ENCODE data around the gene TIMM10. TPM values are rescaled to one million over a fixed set of nuclear protein-coding genes. Genes with fewer than 3 reads are reported as not detected.

TIMM10 gene
- total RNA-seq, 1 donor from 2014 or later: 76.9 TPM

GRCh38 chr11:57552479-57552878, 21.9 kb upstream of the TIMM10 start:
- Mint-ChIP-seq H3K4me3 (ENCODE audit: low read depth) (no peak overlapping the region), H3K27me3 (ENCODE audit: low read depth) (no peaks in the 10 kb centered on the region), H3K36me3 (ENCODE audit: low read depth) (peaks cover 78% of the 10 kb centered on the region)

GRCh38 chr11:57551941-57552340, 21.4 kb upstream of the TIMM10 start:
- no peak for DNase-seq (ENCODE audit: low spot score)
- Mint-ChIP-seq H3K27ac (no peak overlapping the region), H3K27me3 (ENCODE audit: low read depth) (no peaks in the 10 kb centered on the region), H3K4me1 (ENCODE audit: low read depth) (peaks cover 3% of the 10 kb centered on the region), H3K4me3 (ENCODE audit: low read depth) (no peak overlapping the region), H3K36me3 (ENCODE audit: low read depth) (peaks cover 76% of the 10 kb centered on the region), H3K9me3 (no peaks in the 10 kb centered on the region)
- intact Hi-C loops (cut with micrococcal nuclease): no loop called here

More at GRCh38 chr11:57552479-57552878, 21.9 kb upstream of the TIMM10 start:
- Mint-ChIP-seq H3K27ac (no peak overlapping the region), H3K9me3 (no peaks in the 10 kb centered on the region), H3K4me1 (ENCODE audit: low read depth) (peaks cover 3% of the 10 kb centered on the region)
- no peak for DNase-seq (ENCODE audit: low spot score)
- intact Hi-C loops (cut with micrococcal nuclease): no loop called here

GRCh38 chr11:57549983-57550382, 19.4 kb upstream of the TIMM10 start:
- intact Hi-C loops (cut with micrococcal nuclease): no loop called here
- Mint-ChIP-seq H3K9me3 (no peaks in the 10 kb centered on the region), H3K4me1 (ENCODE audit: low read depth) (no peaks in the 10 kb centered on the region), H3K27ac (no peak overlapping the region), H3K36me3 (ENCODE audit: low read depth) (peaks cover 60% of the 10 kb centered on the region), H3K27me3 (ENCODE audit: low read depth) (no peaks in the 10 kb centered on the region), H3K4me3 (ENCODE audit: low read depth) (no peak overlapping the region)
- no peak for DNase-seq (ENCODE audit: low spot score)

GRCh38 chr11:57547854-57548377, 17.4 kb upstream of the TIMM10 start:
- Mint-ChIP-seq H3K27me3 (ENCODE audit: low read depth) (no peaks in the 10 kb centered on the region), H3K27ac (peak overlapping the region; percentile 28), H3K4me1 (ENCODE audit: low read depth) (no peaks in the 10 kb centered on the region), H3K9me3 (no peaks in the 10 kb centered on the region), H3K36me3 (ENCODE audit: low read depth) (peaks cover 39% of the 10 kb centered on the region), H3K4me3 (ENCODE audit: low read depth) (no peak overlapping the region)
- no peak for DNase-seq (ENCODE audit: low spot score)
- intact Hi-C loops (cut with micrococcal nuclease): no loop called here

GRCh38 chr11:57546869-57547475, 16.4 kb upstream of the TIMM10 start:
- Mint-ChIP-seq H3K36me3 (ENCODE audit: low read depth) (peaks cover 30% of the 10 kb centered on the region), H3K4me3 (ENCODE audit: low read depth) (no peak overlapping the region), H3K9me3 (no peaks in the 10 kb centered on the region), H3K27ac (peak overlapping the region; percentile 58), H3K27me3 (ENCODE audit: low read depth) (no peaks in the 10 kb centered on the region), H3K4me1 (ENCODE audit: low read depth) (no peaks in the 10 kb centered on the region)
- DNase-seq (ENCODE audit: low spot score): no peak
- intact Hi-C loops (cut with micrococcal nuclease): no loop called here

- Mint-ChIP-seq H3K4me1 (ENCODE audit: low read depth) (no peaks in the 10 kb centered on the region), H3K27me3 (ENCODE audit: low read depth) (no peaks in the 10 kb centered on the region), H3K9me3 (no peaks in the 10 kb centered on the region), H3K4me3 (ENCODE audit: low read depth) (no peak overlapping the region), H3K36me3 (ENCODE audit: low read depth) (peaks cover 27% of the 10 kb centered on the region), H3K27ac (no peak overlapping the region)
- no peak for DNase-seq (ENCODE audit: low spot score)
- intact Hi-C loops (cut with micrococcal nuclease): no loop called here
These were observed 15.9 kb upstream of the TIMM10 start for GRCh38 chr11:57546451-57546850.

- Mint-ChIP-seq H3K36me3 (ENCODE audit: low read depth) (peaks cover 29% of the 10 kb centered on the region), H3K4me3 (ENCODE audit: low read depth) (no peak overlapping the region), H3K4me1 (ENCODE audit: low read depth) (no peaks in the 10 kb centered on the region), H3K9me3 (no peaks in the 10 kb centered on the region), H3K27ac (no peak overlapping the region), H3K27me3 (ENCODE audit: low read depth) (no peaks in the 10 kb centered on the region)
- intact Hi-C loops (cut with micrococcal nuclease): no loop called here
- DNase-seq (ENCODE audit: low spot score): no peak
These were observed 15.3 kb upstream of the TIMM10 start for GRCh38 chr11:57545883-57546282.

GRCh38 chr11:57544566-57544965, 14.0 kb upstream of the TIMM10 start:
- no peaks in the 10 kb centered on the region for H3K27me3 Mint-ChIP-seq (ENCODE audit: low read depth)
- no peaks in the 10 kb centered on the region for H3K4me1 Mint-ChIP-seq (ENCODE audit: low read depth)
- no peak overlapping the region for H3K27ac Mint-ChIP-seq
- intact Hi-C loops (cut with micrococcal nuclease): no loop called here
- peaks cover 18% of the 10 kb centered on the region for H3K36me3 Mint-ChIP-seq (ENCODE audit: low read depth)
- no peak for DNase-seq (ENCODE audit: low spot score)
- no peak overlapping the region for H3K4me3 Mint-ChIP-seq (ENCODE audit: low read depth)
- H3K9me3 Mint-ChIP-seq: no peaks in the 10 kb centered on the region

- peaks cover 15% of the 10 kb centered on the region for H3K36me3 Mint-ChIP-seq (ENCODE audit: low read depth)
- no peak overlapping the region for H3K4me3 Mint-ChIP-seq (ENCODE audit: low read depth)
- intact Hi-C loops (cut with micrococcal nuclease): no loop called here
- H3K9me3 Mint-ChIP-seq: no peaks in the 10 kb centered on the region
- H3K27ac Mint-ChIP-seq: no peak overlapping the region
- H3K27me3 Mint-ChIP-seq (ENCODE audit: low read depth): no peaks in the 10 kb centered on the region
- DNase-seq (ENCODE audit: low spot score): no peak
- H3K4me1 Mint-ChIP-seq (ENCODE audit: low read depth): no peaks in the 10 kb centered on the region
These were observed 13.0 kb upstream of the TIMM10 start for GRCh38 chr11:57543593-57543992.

GRCh38 chr11:57542582-57542981, 12.0 kb upstream of the TIMM10 start:
- Mint-ChIP-seq H3K9me3 (no peaks in the 10 kb centered on the region), H3K27me3 (ENCODE audit: low read depth) (no peaks in the 10 kb centered on the region), H3K4me3 (ENCODE audit: low read depth) (no peak overlapping the region), H3K4me1 (ENCODE audit: low read depth) (no peaks in the 10 kb centered on the region), H3K36me3 (ENCODE audit: low read depth) (peaks cover 8% of the 10 kb centered on the region), H3K27ac (no peak overlapping the region)
- DNase-seq (ENCODE audit: low spot score): no peak
- intact Hi-C loops (cut with micrococcal nuclease): no loop called here

GRCh38 chr11:57541169-57541568, 10.6 kb upstream of the TIMM10 start:
- Mint-ChIP-seq H3K9me3 (no peaks in the 10 kb centered on the region), H3K27ac (no peak overlapping the region)

GRCh38 chr11:57539342-57539741, 8.8 kb upstream of the TIMM10 start:
- intact Hi-C loops (cut with micrococcal nuclease): loop anchor here (10.0 kb wide), 1 partner anchor 1035 kb away; the partner anchor contains the start of genes LPXN and ZFP91
- H3K27me3 Mint-ChIP-seq (ENCODE audit: low read depth): no peaks in the 10 kb centered on the region

More at GRCh38 chr11:57541169-57541568, 10.6 kb upstream of the TIMM10 start:
- Mint-ChIP-seq H3K27me3 (ENCODE audit: low read depth) (no peaks in the 10 kb centered on the region), H3K36me3 (ENCODE audit: low read depth) (peaks cover 4% of the 10 kb centered on the region), H3K4me1 (ENCODE audit: low read depth) (no peaks in the 10 kb centered on the region), H3K4me3 (ENCODE audit: low read depth) (no peak overlapping the region)
- intact Hi-C loops (cut with micrococcal nuclease): no loop called here
- no peak for DNase-seq (ENCODE audit: low spot score)

GRCh38 chr11:57536947-57537619, 6.5 kb upstream of the TIMM10 start, which contains the start of gene SMTNL1:
SMTNL1 (plus strand) TSS chr11:57537595; CDS start chr11:57542643, 5,048 bp downstream.
- Mint-ChIP-seq H3K4me1 (ENCODE audit: low read depth) (peaks cover under 1% of the 10 kb centered on the region), H3K27me3 (ENCODE audit: low read depth) (no peaks in the 10 kb centered on the region), H3K36me3 (ENCODE audit: low read depth) (peaks cover 4% of the 10 kb centered on the region), H3K9me3 (no peaks in the 10 kb centered on the region), H3K27ac (no peak within 1 kb of the TSS), H3K4me3 (ENCODE audit: low read depth) (no peak within 1 kb of the TSS)
- intact Hi-C loops (cut with micrococcal nuclease): loop anchor here (10.0 kb wide), 1 partner anchor 1038 kb away; the partner anchor contains the start of genes LPXN and ZFP91
- no peak for DNase-seq (ENCODE audit: low spot score)

More at GRCh38 chr11:57539342-57539741, 8.8 kb upstream of the TIMM10 start:
- H3K9me3 Mint-ChIP-seq: no peaks in the 10 kb centered on the region
- H3K4me3 Mint-ChIP-seq (ENCODE audit: low read depth): no peak overlapping the region
- H3K36me3 Mint-ChIP-seq (ENCODE audit: low read depth): peaks cover 4% of the 10 kb centered on the region
- no peak overlapping the region for H3K27ac Mint-ChIP-seq
- H3K4me1 Mint-ChIP-seq (ENCODE audit: low read depth): no peaks in the 10 kb centered on the region
- no peak for DNase-seq (ENCODE audit: low spot score)
